SK-N-SH (cell line): ENCODE measurements around the gene FAM131C. TPM values are rescaled to one million over a fixed set of nuclear protein-coding genes. Genes with fewer than 3 reads are reported as not detected.
A peak's percentile ranks its signal among the peaks of the same experiment; 100 is the strongest.

Source experiments
- CTCF ChIA-PET: fragments of 300-600, 350-600 bp; formaldehyde crosslinking; extraction: SDS; loops from one replicate; lab custom pipeline; 2021; lab: Yijun Ruan, JAX
- POLR2A ChIA-PET: fragments of 350-600 bp; sonication (Branson Sonifier 250); formaldehyde crosslinking; extraction: SDS; loops from one replicate; lab custom pipeline; 2020; ENCODE audit warnings: antibody characterized with exemption, inconsistent platforms; lab: Yijun Ruan, JAX
- DNase-seq: peaks from one replicate; pipeline ENCODE4 v3.0.0; 2012
- H2AFZ ChIP-seq: fragments of 200-600 bp; sonication (generic); 2 replicates; pipeline ENCODE4 v1.8.1; 2016; ENCODE audit warnings: antibody characterized with exemption, mild to moderate bottlenecking, low read depth
- H3F3A ChIP-seq: fragments of 200-600 bp; sonication (generic); replicated peaks from 2 replicates; pipeline ENCODE3; 2016; ENCODE audit warnings: antibody characterized with exemption, mild to moderate bottlenecking; ENCODE audit not compliant: insufficient read depth
- H3K27ac ChIP-seq, 2 experiments: fragments of 200-500 bp in 1 of 2; fragments of 200-600 bp in 1 of 2; sonication (Bioruptor generic) in 1 of 2; sonication (generic), shearing (Covaris generic) in 1 of 2; 2 replicates each; pipeline versions ENCODE4 v1.5.1 to v1.6.1; 2014 to 2016; ENCODE audit warnings: low read depth in 2 of 2, inconsistent platforms in 1 of 2, low read length in 1 of 2, mild to moderate bottlenecking in 1 of 2, mixed read lengths in 1 of 2
- H3K27me3 ChIP-seq: fragments of 200-600 bp; sonication (generic), shearing (Covaris generic); 2 replicates; pipeline ENCODE4 v1.6.1; 2016; ENCODE audit warnings: mixed run types; ENCODE audit not compliant: insufficient read depth
- H3K36me3 ChIP-seq, 2 experiments: fragments of 200-500 bp in 1 of 2; fragments of 200-600 bp in 1 of 2; sonication (Bioruptor generic) in 1 of 2; sonication (generic) in 1 of 2; replicated peaks in 1 of 2; 2 replicates each; pipeline versions ENCODE3 to v1.5.1; 2014 to 2016; ENCODE audit warnings: low read length in 1 of 2, mild to moderate bottlenecking in 1 of 2; ENCODE audit not compliant: insufficient read depth in 2 of 2, control insufficient read depth in 1 of 2
- H3K4me1 ChIP-seq, 2 experiments: fragments of 200-500 bp in 1 of 2; fragments of 200-600 bp in 1 of 2; sonication (Bioruptor generic) in 1 of 2; sonication (generic), shearing (Covaris generic) in 1 of 2; 2 replicates each; pipeline versions ENCODE4 v1.5.1 to v1.6.1; 2014 to 2016; ENCODE audit warnings: low read depth in 1 of 2, low read length in 1 of 2, mixed run types in 1 of 2; ENCODE audit not compliant: insufficient read depth in 2 of 2, control insufficient read depth in 1 of 2
- H3K4me2 ChIP-seq: fragments of 200-600 bp; sonication (generic), shearing (Covaris generic); 2 replicates; pipeline ENCODE4 v1.6.1; 2017; ENCODE audit warnings: mixed run types
- H3K4me3 ChIP-seq, 2 experiments: fragments of 200-500 bp in 1 of 2; fragments of 200-600 bp in 1 of 2; sonication (Bioruptor generic) in 1 of 2; sonication (generic), shearing (Covaris generic) in 1 of 2; 2 replicates each; pipeline versions ENCODE4 v1.5.1 to v1.8.1; 2014 to 2016; ENCODE audit warnings: low read depth in 2 of 2, inconsistent platforms in 1 of 2, low read length in 1 of 2, mild to moderate bottlenecking in 1 of 2, mixed read lengths in 1 of 2, moderate library complexity in 1 of 2
- H3K79me2 ChIP-seq: fragments of 200-600 bp; sonication (generic); 2 replicates; pipeline ENCODE4 v1.8.1; 2017; ENCODE audit warnings: mild to moderate bottlenecking; ENCODE audit not compliant: insufficient read depth
- H3K9ac ChIP-seq: fragments of 200-600 bp; sonication (generic); 2 replicates; pipeline ENCODE4 v1.6.1; 2017; ENCODE audit warnings: mixed run types
- H3K9me2 ChIP-seq: fragments of 200-600 bp; sonication (generic); 2 replicates; pipeline ENCODE4 v1.6.1; 2017; ENCODE audit warnings: mixed run types
- H3K9me3 ChIP-seq: fragments of 200-600 bp; sonication (generic); 2 replicates; pipeline ENCODE4 v1.6.1; 2017; ENCODE audit warnings: mixed run types, mild to moderate bottlenecking, moderate library complexity
- H4K20me1 ChIP-seq: fragments of 200-600 bp; sonication (generic); 2 replicates; pipeline ENCODE4 v1.6.1; 2017; ENCODE audit warnings: mild to moderate bottlenecking, mixed run types; ENCODE audit not compliant: insufficient read depth
- CHD2 ChIP-seq: fragments of 150-350 bp; IDR thresholded peaks from 2 replicates; pipeline ENCODE4 v1.6.1; 2018; ENCODE audit warnings: low read length; ENCODE audit not compliant: partially characterized antibody
- ELF1 ChIP-seq: IDR thresholded peaks from 2 replicates; pipeline ENCODE4 v1.4.0; 2012
- EZH2phosphoT487 ChIP-seq: fragments of 200-600 bp; sonication (generic); IDR thresholded peaks from 2 replicates; pipeline ENCODE4 v1.6.1; 2017; ENCODE audit warnings: low read depth, mixed run types, mild to moderate bottlenecking, antibody characterized with exemption, moderate library complexity, borderline replicate concordance
- FOSL2 ChIP-seq: IDR thresholded peaks from 2 replicates; pipeline ENCODE4 v1.4.0; 2012; ENCODE audit warnings: low read depth, mild to moderate bottlenecking, moderate library complexity, borderline replicate concordance
- FOXJ3 ChIP-seq: sonication (generic); formaldehyde crosslinking; IDR thresholded peaks from 2 replicates; pipeline ENCODE4 v1.5.1; 2020; ENCODE audit warnings: mild to moderate bottlenecking, missing genetic modification reagents
- FOXM1 ChIP-seq: IDR thresholded peaks from 2 replicates; pipeline ENCODE4 v1.4.0; 2012; ENCODE audit warnings: low read depth, mild to moderate bottlenecking
- JUND ChIP-seq: IDR thresholded peaks from 2 replicates; pipeline ENCODE4 v1.4.0; 2012
- RAD21 ChIP-seq: IDR thresholded peaks from 2 replicates; pipeline ENCODE4 v1.6.1; 2012; ENCODE audit warnings: mild to moderate bottlenecking, low read length
- RCOR1 ChIP-seq: fragments of 150-350 bp; IDR thresholded peaks from 2 replicates; pipeline ENCODE4 v1.6.1; 2017; ENCODE audit warnings: antibody characterized with exemption, low read length
- RFX5 ChIP-seq: IDR thresholded peaks from 2 replicates; pipeline ENCODE4 v1.6.1; 2012; ENCODE audit warnings: mild to moderate bottlenecking, improper control_type of control experiment, low read length
- RXRA ChIP-seq: IDR thresholded peaks from 2 replicates; pipeline ENCODE4 v1.4.0; 2012; ENCODE audit warnings: low read depth, mild to moderate bottlenecking, borderline replicate concordance
- TCF12 ChIP-seq: IDR thresholded peaks from 2 replicates; pipeline ENCODE4 v1.4.0; 2012
- TEAD4 ChIP-seq: IDR thresholded peaks from 2 replicates; pipeline ENCODE4 v1.4.0; 2012; ENCODE audit warnings: mild to moderate bottlenecking, borderline replicate concordance; ENCODE audit not compliant: insufficient read depth
- WGBS: methylation state at CpG from one replicate; pipeline ENCODE4 v1.1.6; 2017; ENCODE audit warnings: low lambda C conversion rate; 5-methylcytosine and 5-hydroxymethylcytosine counted together
- polyA plus RNA-seq, 3 experiments: library from polyadenylated mRNA; depleted of rRNA; stranded (reverse); fragments of >200 nt; gene quantifications; 2 replicates each; pipeline ENCODE4 v1.2.3, GENCODE V29; 2012
- TF ChIP-seq, protein P1 (sequence below): IDR thresholded peaks from 2 replicates; pipeline ENCODE4 v1.4.0; 2012; ENCODE audit warnings: low read depth, borderline replicate concordance
- TF ChIP-seq, protein P2 (sequence below): IDR thresholded peaks from 2 replicates; pipeline ENCODE4; 2012
- TF ChIP-seq, protein P3 (sequence below): IDR thresholded peaks from 2 replicates; pipeline ENCODE4 v1.4.0; 2012; ENCODE audit warnings: low read depth
- TF ChIP-seq, protein P4 (sequence below): IDR thresholded peaks from 2 replicates; pipeline ENCODE4 v1.4.0; 2012; ENCODE audit warnings: low read depth, borderline replicate concordance

Gene FAM131C
- polyA plus RNA-seq, 1 of the 3 experiments (the other 2 are of a cell fraction), result 1.6 TPM

DNA sequence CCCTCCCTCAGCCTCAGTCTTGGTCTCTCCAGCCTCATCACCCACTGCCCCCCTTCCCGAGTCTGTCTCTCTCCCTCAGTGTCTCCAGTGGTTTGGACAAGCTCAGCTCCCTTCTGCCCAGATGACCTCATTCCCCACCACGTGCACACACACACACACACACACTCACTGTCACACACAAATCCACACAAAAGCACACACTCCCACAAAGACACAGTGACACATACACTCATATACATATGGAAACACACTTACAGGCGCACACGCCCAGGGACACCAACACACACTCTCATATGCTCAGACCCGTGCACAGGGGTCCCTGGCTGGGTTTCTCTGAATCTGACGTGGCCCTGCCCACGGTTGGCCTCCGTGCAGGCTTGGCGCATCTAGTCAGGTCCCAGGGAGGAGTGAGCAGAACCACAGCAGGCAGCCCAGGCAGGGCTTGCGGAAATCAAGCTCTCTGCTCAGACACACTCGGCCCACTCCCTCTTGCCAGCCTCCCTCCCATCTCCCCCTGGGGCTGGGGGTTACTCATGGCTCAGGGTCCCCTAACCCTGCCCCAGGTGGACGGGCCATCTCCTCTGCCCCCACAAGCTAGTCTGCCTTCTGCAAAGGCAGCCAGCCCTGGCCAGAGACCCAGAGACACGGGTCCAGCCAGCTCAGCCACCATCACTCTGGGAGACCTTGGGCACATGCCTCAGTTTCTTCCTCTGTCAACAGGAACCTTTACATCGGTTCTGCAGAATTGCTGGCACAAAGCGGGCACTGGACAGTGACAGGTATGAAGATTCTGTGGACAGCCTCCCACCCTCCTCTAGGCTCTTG is 38.5 kb upstream of the FAM131C start:
- POLR2A ChIA-PET, result no interaction called here
- CTCF ChIA-PET, result interaction anchor here (1.5 to 2.2 kb wide), 3 partner anchors 30 to 76 kb away, joined by 4 to 13 read pairs (median 9); no protein-coding TSS in a partner anchor
- peak overlapping the region; percentile 59; the same call in 1 of the 2 replicates for H3K4me2 ChIP-seq
- no peaks in the 10 kb centered on the region for H3K79me2 ChIP-seq
- no peak overlapping the region for H3K4me3 ChIP-seq
- no peaks in the 10 kb centered on the region for H3K9me3 ChIP-seq
- H3F3A ChIP-seq, result peaks cover 3% of the 10 kb centered on the region
- DNase-seq, result no peak
- peak overlapping the region; percentile 47; the same call in 1 of the 2 replicates for H2AFZ ChIP-seq
- TF ChIP-seq FOXM1 (no peak), TEAD4 (no peak), FOSL2 (peak; percentile 2; the same call in 1 of the 2 replicates), RFX5 (no peak), EZH2phosphoT487 (no peak), TCF12 (no peak), RAD21 (no peak), JUND (no peak), ELF1 (no peak), RCOR1 (no peak), FOXJ3 (CRISPR knock-in tag) (no peak), CHD2 (no peak), RXRA (no peak)
- TF ChIP-seq, protein P1, sequence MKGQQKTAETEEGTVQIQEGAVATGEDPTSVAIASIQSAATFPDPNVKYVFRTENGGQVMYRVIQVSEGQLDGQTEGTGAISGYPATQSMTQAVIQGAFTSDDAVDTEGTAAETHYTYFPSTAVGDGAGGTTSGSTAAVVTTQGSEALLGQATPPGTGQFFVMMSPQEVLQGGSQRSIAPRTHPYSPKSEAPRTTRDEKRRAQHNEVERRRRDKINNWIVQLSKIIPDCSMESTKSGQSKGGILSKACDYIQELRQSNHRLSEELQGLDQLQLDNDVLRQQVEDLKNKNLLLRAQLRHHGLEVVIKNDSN, result peak; percentile 74; the same call in 1 of the 2 replicates
- TF ChIP-seq, protein P2, sequence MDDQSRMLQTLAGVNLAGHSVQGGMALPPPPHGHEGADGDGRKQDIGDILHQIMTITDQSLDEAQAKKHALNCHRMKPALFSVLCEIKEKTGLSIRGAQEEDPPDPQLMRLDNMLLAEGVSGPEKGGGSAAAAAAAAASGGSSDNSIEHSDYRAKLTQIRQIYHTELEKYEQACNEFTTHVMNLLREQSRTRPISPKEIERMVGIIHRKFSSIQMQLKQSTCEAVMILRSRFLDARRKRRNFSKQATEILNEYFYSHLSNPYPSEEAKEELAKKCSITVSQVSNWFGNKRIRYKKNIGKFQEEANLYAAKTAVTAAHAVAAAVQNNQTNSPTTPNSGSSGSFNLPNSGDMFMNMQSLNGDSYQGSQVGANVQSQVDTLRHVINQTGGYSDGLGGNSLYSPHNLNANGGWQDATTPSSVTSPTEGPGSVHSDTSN, result 0 out of 2 replicates have a peak, but pooled peaks have one; percentile 7
- TF ChIP-seq, protein P3, sequence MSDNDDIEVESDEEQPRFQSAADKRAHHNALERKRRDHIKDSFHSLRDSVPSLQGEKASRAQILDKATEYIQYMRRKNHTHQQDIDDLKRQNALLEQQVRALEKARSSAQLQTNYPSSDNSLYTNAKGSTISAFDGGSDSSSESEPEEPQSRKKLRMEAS, result peak; percentile 74; the same call in 1 of the 2 replicates
- TF ChIP-seq, protein P4, sequence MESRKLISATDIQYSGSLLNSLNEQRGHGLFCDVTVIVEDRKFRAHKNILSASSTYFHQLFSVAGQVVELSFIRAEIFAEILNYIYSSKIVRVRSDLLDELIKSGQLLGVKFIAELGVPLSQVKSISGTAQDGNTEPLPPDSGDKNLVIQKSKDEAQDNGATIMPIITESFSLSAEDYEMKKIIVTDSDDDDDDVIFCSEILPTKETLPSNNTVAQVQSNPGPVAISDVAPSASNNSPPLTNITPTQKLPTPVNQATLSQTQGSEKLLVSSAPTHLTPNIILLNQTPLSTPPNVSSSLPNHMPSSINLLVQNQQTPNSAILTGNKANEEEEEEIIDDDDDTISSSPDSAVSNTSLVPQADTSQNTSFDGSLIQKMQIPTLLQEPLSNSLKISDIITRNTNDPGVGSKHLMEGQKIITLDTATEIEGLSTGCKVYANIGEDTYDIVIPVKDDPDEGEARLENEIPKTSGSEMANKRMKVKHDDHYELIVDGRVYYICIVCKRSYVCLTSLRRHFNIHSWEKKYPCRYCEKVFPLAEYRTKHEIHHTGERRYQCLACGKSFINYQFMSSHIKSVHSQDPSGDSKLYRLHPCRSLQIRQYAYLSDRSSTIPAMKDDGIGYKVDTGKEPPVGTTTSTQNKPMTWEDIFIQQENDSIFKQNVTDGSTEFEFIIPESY, result no peak
- peaks cover 17 to 24% of the 10 kb centered on the region in 2 experiments; a peak in 3 of 4 replicates for H3K4me1 ChIP-seq
- no peak overlapping the region for H3K9ac ChIP-seq
- no peaks in the 10 kb centered on the region for H3K36me3 ChIP-seq
- H3K27me3 ChIP-seq, result no peaks in the 10 kb centered on the region
- peak overlapping the region in 1 of 2 experiments; percentile 42; a peak in 1 of 4 replicates for H3K27ac ChIP-seq
- H3K9me2 ChIP-seq, result no peaks in the 10 kb centered on the region
- WGBS, result 74% methylated on average over 14 of the region's 15 CpGs
- no peaks in the 10 kb centered on the region for H4K20me1 ChIP-seq
